IPS DF 6.9 (cell line): ENCODE data around the gene PTPRN2.
"Not testable (repeated sequence)": the region's sequence is repeated elsewhere in the genome, so short reads cannot be mapped to it uniquely, and the experiment has no call there.

ENCODE experiments used
- DNase-seq: peaks from one replicate; pipeline ENCODE4 v3.0.0-alpha.2; 2013; ENCODE audit warnings: low read depth, low spot score
- H3K27ac ChIP-seq: one replicate; pipeline ENCODE4 v1.5.1; 2013; ENCODE audit warnings: low read length, control low read depth
- H3K27me3 ChIP-seq: 2 replicates; pipeline ENCODE4 v1.6.1; 2013; ENCODE audit warnings: mild to moderate bottlenecking, low read length; ENCODE audit not compliant: control insufficient read depth, insufficient read depth
- H3K36me3 ChIP-seq: 2 replicates; pipeline ENCODE4 v1.6.1; 2013; ENCODE audit warnings: low read length; ENCODE audit not compliant: control insufficient read depth, insufficient read depth
- H3K4me1 ChIP-seq: 2 replicates; pipeline ENCODE4 v1.6.1; 2013; ENCODE audit warnings: low read length; ENCODE audit not compliant: control insufficient read depth, insufficient read depth
- H3K4me3 ChIP-seq: 2 replicates; pipeline ENCODE4 v1.5.1; 2013; ENCODE audit warnings: mild to moderate bottlenecking, low read length
- H3K9me3 ChIP-seq: 2 replicates; pipeline ENCODE4 v1.6.1; 2013; ENCODE audit warnings: low read length, inconsistent platforms; ENCODE audit not compliant: control insufficient read depth, insufficient read depth
- WGBS: extraction: QIAGEN DNeasy Blood & Tissue Kit; methylation state at CpG from one replicate; pipeline ENCODE4 v1.1.7; 2013; ENCODE audit warnings: mixed read lengths, missing lambda C conversion rate; ENCODE audit not compliant: insufficient read length, insufficient coverage; 5-methylcytosine and 5-hydroxymethylcytosine counted together

The PTPRN2 gene

GRCh38 chr7:158301207-158301606 lies 286.4 kb downstream of the PTPRN2 start:
- no peaks in the 10 kb centered on the region for H3K27me3 ChIP-seq
- WGBS = no CpG with 5 or more reads among the region's 10 CpGs
- H3K9me3 ChIP-seq = peaks cover 25% of the 10 kb centered on the region
- no peaks in the 10 kb centered on the region for H3K36me3 ChIP-seq
- no peak overlapping the region for H3K4me3 ChIP-seq
- DNase-seq = no peak
- H3K27ac ChIP-seq = no peak overlapping the region
- no peaks in the 10 kb centered on the region for H3K4me1 ChIP-seq

- whole genome bisulfite sequencing = no CpG with 5 or more reads among the region's 16 CpGs
- peaks cover 20% of the 10 kb centered on the region for H3K9me3 ChIP-seq
- DNase-seq = no peak
- H3K4me1 ChIP-seq = no peaks in the 10 kb centered on the region
- H3K36me3 ChIP-seq = no peaks in the 10 kb centered on the region
- H3K27ac ChIP-seq = no peak overlapping the region
- no peaks in the 10 kb centered on the region for H3K27me3 ChIP-seq
- H3K4me3 ChIP-seq = no peak overlapping the region
These were observed 287.2 kb downstream of the PTPRN2 start for GRCh38 chr7:158300427-158300826.

GRCh38 chr7:158299607-158300006 lies 288.0 kb downstream of the PTPRN2 start:
- H3K27me3 ChIP-seq = no peaks in the 10 kb centered on the region
- no peak overlapping the region for H3K4me3 ChIP-seq
- no peak for DNase-seq
- peaks cover 22% of the 10 kb centered on the region for H3K9me3 ChIP-seq
- no peaks in the 10 kb centered on the region for H3K4me1 ChIP-seq
- H3K27ac ChIP-seq = no peak overlapping the region
- no peaks in the 10 kb centered on the region for H3K36me3 ChIP-seq
- no CpG with 5 or more reads among the region's 4 CpGs for WGBS

- DNase-seq = no peak
- H3K4me1 ChIP-seq = no peaks in the 10 kb centered on the region
- H3K27me3 ChIP-seq = no peaks in the 10 kb centered on the region
- H3K27ac ChIP-seq = no peak overlapping the region
- no peaks in the 10 kb centered on the region for H3K36me3 ChIP-seq
- WGBS = no CpG with 5 or more reads among the region's 7 CpGs
- H3K4me3 ChIP-seq = no peak overlapping the region
- H3K9me3 ChIP-seq = peaks cover 16% of the 10 kb centered on the region
These were observed 290.9 kb downstream of the PTPRN2 start for GRCh38 chr7:158296798-158297104.

GRCh38 chr7:158295966-158296797 lies 291.4 kb downstream of the PTPRN2 start:
- Histone ChIP-seq H3K27ac (no peak overlapping the region), H3K4me3 (no peak overlapping the region), H3K4me1 (no peaks in the 10 kb centered on the region), H3K27me3 (no peaks in the 10 kb centered on the region), H3K36me3 (no peaks in the 10 kb centered on the region), H3K9me3 (peaks cover 15% of the 10 kb centered on the region)
- no CpG with 5 or more reads among the region's 16 CpGs for WGBS
- no peak for DNase-seq

GRCh38 chr7:158294468-158295215 lies 293.0 kb downstream of the PTPRN2 start:
- not testable (repeated sequence) for H3K27ac ChIP-seq, H3K4me3 ChIP-seq, H3K27me3 ChIP-seq, H3K4me1 ChIP-seq, H3K36me3 ChIP-seq, DNase-seq
- WGBS = no CpG with 5 or more reads among the region's 29 CpGs
- peaks cover 23% of the 10 kb centered on the region for H3K9me3 ChIP-seq

- H3K36me3 ChIP-seq = no peaks in the 10 kb centered on the region
- no peak overlapping the region for H3K27ac ChIP-seq
- no peaks in the 10 kb centered on the region for H3K27me3 ChIP-seq
- WGBS = no CpG with 5 or more reads among the region's 5 CpGs
- H3K4me3 ChIP-seq = no peak overlapping the region
- no peaks in the 10 kb centered on the region for H3K4me1 ChIP-seq
- H3K9me3 ChIP-seq = peaks cover 19% of the 10 kb centered on the region
- DNase-seq = no peak
These were observed 294.7 kb downstream of the PTPRN2 start for GRCh38 chr7:158292948-158293347.

GRCh38 chr7:158291998-158292397 lies 295.6 kb downstream of the PTPRN2 start:
- no peak for DNase-seq
- no peaks in the 10 kb centered on the region for H3K27me3 ChIP-seq
- H3K27ac ChIP-seq = no peak overlapping the region
- H3K4me1 ChIP-seq = no peaks in the 10 kb centered on the region
- H3K4me3 ChIP-seq = no peak overlapping the region
- no CpG with 5 or more reads among the region's 4 CpGs for WGBS
- H3K9me3 ChIP-seq = peaks cover 17% of the 10 kb centered on the region
- no peaks in the 10 kb centered on the region for H3K36me3 ChIP-seq

GRCh38 chr7:158289761-158290523 lies 297.7 kb downstream of the PTPRN2 start:
- no peaks in the 10 kb centered on the region for H3K36me3 ChIP-seq
- no CpG with 5 or more reads among the region's 5 CpGs for WGBS
- H3K27me3 ChIP-seq = no peaks in the 10 kb centered on the region
- H3K27ac ChIP-seq = no peak overlapping the region
- H3K9me3 ChIP-seq = peaks cover 17% of the 10 kb centered on the region
- DNase-seq = no peak
- H3K4me3 ChIP-seq = no peak overlapping the region
- H3K4me1 ChIP-seq = no peaks in the 10 kb centered on the region

GRCh38 chr7:158289231-158289630 lies 298.4 kb downstream of the PTPRN2 start:
- H3K9me3 ChIP-seq = peaks cover 19% of the 10 kb centered on the region
- H3K27ac ChIP-seq = no peak overlapping the region
- no peak for DNase-seq
- H3K4me3 ChIP-seq = no peak overlapping the region
- no peaks in the 10 kb centered on the region for H3K27me3 ChIP-seq
- H3K4me1 ChIP-seq = no peaks in the 10 kb centered on the region
- no CpG with 5 or more reads among the region's 2 CpGs for WGBS
- H3K36me3 ChIP-seq = no peaks in the 10 kb centered on the region
